Breast epithelium (tissue), 4 donors: Measurements from ENCODE around the gene HASPIN. TPM values are rescaled to one million over a fixed set of nuclear protein-coding genes. Genes with fewer than 3 reads are reported as not detected.

ENCODE experiments used
- DNase-seq, 2 donors: peaks; one replicate each; pipeline ENCODE4 v3.0.0-alpha.2; 2019; ENCODE audit warnings: low spot score in 2 of 2
- H3K27ac ChIP-seq, 2 donors: fragments of 200-600 bp; sonication (generic) in 1 of 2; one replicate each; pipeline ENCODE4 v1.5.1; 2016 to 2019; ENCODE audit warnings: mild to moderate bottlenecking in 1 of 2
- H3K27me3 ChIP-seq, 2 donors: fragments of 200-600 bp; sonication (generic) in 1 of 2; one replicate each; pipeline versions ENCODE4 v1.5.1 to v1.6.0; 2017 to 2019; ENCODE audit warnings: control low read depth in 1 of 2, mild to moderate bottlenecking in 1 of 2
- H3K36me3 ChIP-seq: fragments of 200-600 bp; one replicate; pipeline ENCODE4 v1.5.1; 2019
- H3K4me1 ChIP-seq, 2 donors: fragments of 200-600 bp; sonication (generic); one replicate each; pipeline ENCODE4 v1.5.1; 2016 to 2019; ENCODE audit warnings: control low read depth in 1 of 2
- H3K4me3 ChIP-seq, 3 donors: fragments of 200-600 bp; sonication (generic); 1 replicate in 2 of 3; 2 replicates in 1 of 3; pipeline ENCODE4 v1.5.1; 2016 to 2019; ENCODE audit warnings: mild to moderate bottlenecking in 3 of 3, moderate library complexity in 2 of 3
- H3K9me3 ChIP-seq, 2 donors: fragments of 200-600 bp; sonication (generic) in 1 of 2; one replicate each; pipeline ENCODE4 v1.5.1; 2016 to 2019; ENCODE audit warnings: control low read depth in 1 of 2
- POLR2A ChIP-seq: fragments of 450-650 bp; IDR thresholded peaks from one replicate; pipeline ENCODE4 v1.6.1; 2016; ENCODE audit warnings: antibody characterized with exemption, mild to moderate bottlenecking, moderate library complexity
- POLR2AphosphoS5 ChIP-seq, 3 donors: sonication (generic); formaldehyde crosslinking; IDR thresholded peaks; one replicate each; pipeline ENCODE4 v1.6.1; 2017; ENCODE audit warnings: antibody characterized with exemption in 3 of 3
- intact Hi-C: fragments of 100-400 bp; cut with DNase I; formaldehyde crosslinking; loops from one replicate; pipeline ENCODE4 v1.15.1; 2023; ENCODE audit warnings: low total_unique reads
- total RNA-seq, 3 donors: library from RNA; depleted of rRNA; stranded (reverse); fragments of >200 nt; gene quantifications; one replicate each; pipeline ENCODE4 v1.1.0, GENCODE V29; 2016
- TF ChIP-seq, protein P1 (sequence below), 3 donors: fragments of 450-650 bp; IDR thresholded peaks; one replicate each; pipeline ENCODE4 v1.5.1; 2016 to 2017; ENCODE audit warnings: antibody characterized with exemption in 3 of 3, mild to moderate bottlenecking in 3 of 3, moderate library complexity in 3 of 3

HASPIN gene
- total RNA-seq, 3 donors from 2014 or later = 0.29 to 0.48 (median 0.33) TPM

DNA sequence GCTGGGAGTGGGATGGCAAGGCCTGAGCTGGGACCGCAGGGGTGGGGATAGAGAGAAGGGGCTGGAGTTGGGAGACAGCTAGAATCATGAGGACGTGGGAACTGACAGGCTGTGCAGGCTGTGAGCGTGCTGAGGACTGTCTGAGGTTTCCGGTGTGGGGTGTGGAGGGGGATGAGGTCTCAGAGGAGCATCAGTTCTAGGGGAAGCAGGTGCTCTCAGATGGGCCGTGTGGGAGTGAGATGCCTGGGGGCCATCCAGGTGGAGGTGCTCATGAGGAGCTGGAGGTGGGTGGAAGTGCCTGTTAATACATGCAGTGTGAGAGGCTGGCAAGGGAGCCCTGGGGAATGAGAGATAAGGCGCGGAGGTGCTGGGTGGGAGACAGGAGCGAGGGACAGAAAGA lies 27.2 kb downstream of the HASPIN start:
- H3K4me1 ChIP-seq = no peaks in the 10 kb centered on the region
- intact Hi-C loops = loop anchor here (5.0 kb wide), 1 partner anchor 1484 kb away; no protein-coding TSS in a partner anchor
- no peaks in the 10 kb centered on the region for H3K9me3 ChIP-seq
- no peaks in the 10 kb centered on the region for H3K27me3 ChIP-seq
- no peak overlapping the region for H3K4me3 ChIP-seq
- TF ChIP-seq, protein P1, sequence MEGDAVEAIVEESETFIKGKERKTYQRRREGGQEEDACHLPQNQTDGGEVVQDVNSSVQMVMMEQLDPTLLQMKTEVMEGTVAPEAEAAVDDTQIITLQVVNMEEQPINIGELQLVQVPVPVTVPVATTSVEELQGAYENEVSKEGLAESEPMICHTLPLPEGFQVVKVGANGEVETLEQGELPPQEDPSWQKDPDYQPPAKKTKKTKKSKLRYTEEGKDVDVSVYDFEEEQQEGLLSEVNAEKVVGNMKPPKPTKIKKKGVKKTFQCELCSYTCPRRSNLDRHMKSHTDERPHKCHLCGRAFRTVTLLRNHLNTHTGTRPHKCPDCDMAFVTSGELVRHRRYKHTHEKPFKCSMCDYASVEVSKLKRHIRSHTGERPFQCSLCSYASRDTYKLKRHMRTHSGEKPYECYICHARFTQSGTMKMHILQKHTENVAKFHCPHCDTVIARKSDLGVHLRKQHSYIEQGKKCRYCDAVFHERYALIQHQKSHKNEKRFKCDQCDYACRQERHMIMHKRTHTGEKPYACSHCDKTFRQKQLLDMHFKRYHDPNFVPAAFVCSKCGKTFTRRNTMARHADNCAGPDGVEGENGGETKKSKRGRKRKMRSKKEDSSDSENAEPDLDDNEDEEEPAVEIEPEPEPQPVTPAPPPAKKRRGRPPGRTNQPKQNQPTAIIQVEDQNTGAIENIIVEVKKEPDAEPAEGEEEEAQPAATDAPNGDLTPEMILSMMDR (IDR thresholded peaks at IDR 0.05) = no peak
- no peak overlapping the region for H3K27ac ChIP-seq
- DNase-seq = no peak
- H3K36me3 ChIP-seq = no peaks in the 10 kb centered on the region

DNA sequence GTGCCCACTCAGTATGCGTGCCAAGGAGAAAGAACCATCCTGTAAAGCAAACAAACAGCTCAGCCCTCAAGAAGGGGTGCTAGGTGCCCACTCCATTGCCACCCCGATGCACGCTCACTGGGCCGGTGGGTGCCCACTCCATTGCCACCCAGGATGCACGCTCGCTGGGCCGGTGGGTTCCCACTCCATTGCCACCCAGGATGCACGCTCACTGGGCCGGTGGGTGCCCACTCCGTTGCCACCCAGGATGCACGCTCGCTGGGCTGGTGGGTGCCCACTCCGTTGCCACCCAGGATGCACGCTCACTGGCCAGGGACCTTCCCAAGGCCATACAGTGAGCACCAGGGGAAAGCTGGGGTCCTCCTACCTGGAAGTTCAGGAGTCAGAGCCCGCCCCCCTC lies 28.1 kb downstream of the HASPIN start:
- no peak overlapping the region for H3K27ac ChIP-seq
- no peaks in the 10 kb centered on the region for H3K9me3 ChIP-seq
- H3K36me3 ChIP-seq = no peaks in the 10 kb centered on the region
- no peaks in the 10 kb centered on the region for H3K27me3 ChIP-seq
- no peak for DNase-seq
- intact Hi-C loops = loop anchor here (5.0 kb wide), 1 partner anchor 1485 kb away; no protein-coding TSS in a partner anchor
- TF ChIP-seq POLR2A (no peak), POLR2AphosphoS5 (IDR thresholded peaks at IDR 0.05) (no peak)
- TF ChIP-seq, protein P1 (IDR thresholded peaks at IDR 0.05) = no peak
- H3K4me3 ChIP-seq = no peak overlapping the region
- H3K4me1 ChIP-seq = no peaks in the 10 kb centered on the region

DNA sequence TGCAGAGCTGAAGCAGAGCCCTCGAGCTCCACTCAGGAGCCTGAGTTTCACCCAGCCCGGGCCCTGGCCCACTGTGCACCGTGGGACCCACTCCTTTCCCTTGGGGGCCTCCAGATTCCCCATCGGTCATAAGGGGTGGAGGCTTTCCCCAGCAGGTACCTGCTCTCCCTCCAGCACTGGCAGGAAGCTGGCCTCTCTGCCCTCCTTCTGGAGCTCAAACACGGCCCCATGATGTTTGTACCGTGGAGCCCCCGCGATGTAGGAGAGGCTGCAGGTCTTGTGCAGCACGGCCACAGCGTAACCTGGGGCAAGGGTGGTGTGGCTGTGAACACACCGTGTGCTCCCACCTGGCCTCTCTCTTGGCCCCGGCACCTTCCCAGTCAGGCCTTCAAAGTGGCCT lies 29.9 kb downstream of the HASPIN start:
- no peaks in the 10 kb centered on the region for H3K36me3 ChIP-seq
- no peaks in the 10 kb centered on the region for H3K4me1 ChIP-seq
- no peak overlapping the region for H3K27ac ChIP-seq
- intact Hi-C loops = loop anchor here (5.0 kb wide), 1 partner anchor 1486 kb away; no protein-coding TSS in a partner anchor
- TF ChIP-seq POLR2A = no peak
- TF ChIP-seq, protein P1 (IDR thresholded peaks at IDR 0.05) = no peak
- TF ChIP-seq POLR2AphosphoS5 (IDR thresholded peaks at IDR 0.05) = no peak
- no peak for DNase-seq
- H3K9me3 ChIP-seq = no peaks in the 10 kb centered on the region
- H3K4me3 ChIP-seq = no peak overlapping the region
- H3K27me3 ChIP-seq = no peaks in the 10 kb centered on the region

DNA sequence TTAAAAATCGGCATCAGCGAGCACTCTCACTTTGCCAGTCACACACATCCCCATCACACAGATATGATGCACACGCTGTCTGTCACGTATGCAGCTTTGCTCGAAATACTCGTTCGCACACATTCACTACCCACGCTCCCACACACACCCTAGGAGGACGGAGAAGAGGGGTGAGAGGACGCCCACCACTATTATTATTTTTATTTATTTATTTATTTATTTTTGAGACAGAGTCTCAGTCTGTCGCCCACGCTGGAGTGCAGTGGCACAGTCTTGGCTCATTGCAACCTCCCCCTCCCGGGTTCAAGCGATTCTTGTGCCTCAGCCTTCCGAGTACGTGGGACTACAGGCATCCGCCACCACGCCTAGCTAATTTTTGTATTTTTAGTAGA lies 30.4 kb downstream of the HASPIN start:
- Histone ChIP-seq H3K4me3 (peak overlapping the region in 2 of 3 donors; percentile 66 to 68), H3K27ac (peak overlapping the region in 1 of 2 donors; percentile 85), H3K4me1 (no peaks in the 10 kb centered on the region), H3K36me3 (no peaks in the 10 kb centered on the region), H3K27me3 (no peaks in the 10 kb centered on the region), H3K9me3 (no peaks in the 10 kb centered on the region)
- DNase-seq = no peak
- TF ChIP-seq, protein P1 (IDR thresholded peaks at IDR 0.05) = no peak
- TF ChIP-seq POLR2A (no peak), POLR2AphosphoS5 (IDR thresholded peaks at IDR 0.05) (no peak)
- intact Hi-C loops = loop anchor here (5.0 kb wide), 1 partner anchor 1487 kb away; no protein-coding TSS in a partner anchor

DNA sequence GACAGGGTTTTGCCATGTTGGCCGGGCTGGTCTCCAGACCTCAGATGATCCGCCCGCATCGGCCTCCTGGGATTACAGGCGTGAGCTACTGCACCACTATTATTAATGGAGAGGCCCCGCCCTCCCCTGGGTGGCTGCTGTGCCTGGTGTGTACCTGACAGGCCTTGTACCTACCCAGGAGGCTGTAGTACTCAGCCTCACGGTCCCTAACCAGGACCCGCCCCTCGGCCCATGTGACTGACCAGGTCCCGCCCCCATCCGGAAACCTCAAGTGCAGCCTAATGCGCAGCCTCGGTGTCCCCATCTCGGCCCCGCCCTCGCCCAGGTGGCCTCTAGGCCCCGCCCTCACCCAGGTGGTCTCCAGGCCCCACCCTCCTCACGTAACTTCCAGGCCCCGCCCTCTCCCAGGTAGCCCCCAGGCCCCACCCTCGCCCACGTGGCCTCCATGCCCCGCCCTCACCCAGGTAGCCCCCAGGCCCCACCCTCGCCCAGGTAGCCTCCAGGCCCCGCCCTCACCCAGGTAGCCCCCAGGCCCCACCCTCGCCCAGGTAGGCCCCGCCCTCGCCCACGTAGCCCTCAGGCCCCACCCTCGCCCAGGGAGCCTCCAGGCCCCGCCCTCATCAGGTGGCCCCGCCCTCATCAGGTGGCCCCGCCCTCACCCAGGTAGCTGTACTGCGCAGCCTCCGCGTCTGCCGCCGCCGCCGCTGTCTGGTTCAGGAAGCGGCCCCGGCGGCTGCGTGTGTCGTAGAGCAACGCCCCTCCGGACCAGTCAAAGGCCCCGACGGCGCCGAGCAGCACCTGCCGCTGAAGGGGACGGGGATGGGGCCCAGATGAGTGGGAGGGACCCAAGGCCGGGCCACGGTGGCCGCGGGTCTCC lies 31.0 kb downstream of the HASPIN start:
- intact Hi-C loops = loop anchor here (5.0 kb wide), 1 partner anchor 1487 kb away; no protein-coding TSS in a partner anchor
- H3K4me3 ChIP-seq = peak overlapping the region in 2 of 3 donors; percentile 66 to 68
- H3K9me3 ChIP-seq = peaks cover 3 to 6% of the 10 kb centered on the region in 2 donors
- no peaks in the 10 kb centered on the region for H3K4me1 ChIP-seq
- TF ChIP-seq, protein P1 (IDR thresholded peaks at IDR 0.05) = no peak
- no peak for TF ChIP-seq POLR2A
- peak in 1 of 3 donors; percentile 76 for TF ChIP-seq POLR2AphosphoS5 (IDR thresholded peaks at IDR 0.05)
- DNase-seq = peak; percentile 95 to 96
- H3K36me3 ChIP-seq = no peaks in the 10 kb centered on the region
- H3K27ac ChIP-seq = peak overlapping the region; percentile 85 to 86
- no peaks in the 10 kb centered on the region for H3K27me3 ChIP-seq
